GM15510 (cell line): ENCODE measurements around the gene RPL7L1.

ENCODE experiments used
- POLR2A ChIP-seq: IDR thresholded peaks from 3 replicates; pipeline ENCODE4 v1.6.1; 2011; ENCODE audit warnings: borderline replicate concordance; ENCODE audit not compliant: insufficient read length; ENCODE audit errors: extremely low read depth

The RPL7L1 gene

GRCh38 chr6:42890311-42891198 lies 11.1 kb downstream of the RPL7L1 start:
- TF ChIP-seq POLR2A: peak; percentile 93

GRCh38 chr6:42891199-42891722 lies 11.8 kb downstream of the RPL7L1 start:
- TF ChIP-seq POLR2A: no peak

- TF ChIP-seq POLR2A: no peak
These were observed 16.8 kb downstream of the RPL7L1 start for GRCh38 chr6:42896178-42896719.

GRCh38 chr6:42898891-42899361 lies 19.5 kb downstream of the RPL7L1 start:
- no peak for TF ChIP-seq POLR2A

- no peak for TF ChIP-seq POLR2A
These were observed 20.5 kb downstream of the RPL7L1 start for GRCh38 chr6:42899871-42900270.

DNA sequence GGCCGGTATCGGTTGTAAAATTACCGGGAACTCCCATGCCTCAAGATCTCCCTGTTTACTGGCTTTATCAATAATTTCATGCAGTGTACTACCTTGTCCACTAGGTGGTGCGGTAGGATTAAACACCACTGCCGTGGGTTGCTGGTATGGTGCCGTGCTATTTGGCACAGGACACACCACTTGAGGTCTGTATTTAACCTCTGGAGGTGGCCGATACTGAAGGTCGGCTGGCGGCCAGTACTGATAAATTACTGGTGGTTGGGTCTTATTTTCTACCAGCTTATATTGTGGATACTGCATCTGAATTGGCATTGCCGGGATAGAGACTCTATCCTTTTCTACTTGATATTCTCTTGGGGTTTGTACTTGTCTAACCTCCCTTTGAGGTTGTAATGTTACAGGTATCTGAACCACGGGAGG lies 22.1 kb downstream of the RPL7L1 start:
- no peak for TF ChIP-seq POLR2A

DNA sequence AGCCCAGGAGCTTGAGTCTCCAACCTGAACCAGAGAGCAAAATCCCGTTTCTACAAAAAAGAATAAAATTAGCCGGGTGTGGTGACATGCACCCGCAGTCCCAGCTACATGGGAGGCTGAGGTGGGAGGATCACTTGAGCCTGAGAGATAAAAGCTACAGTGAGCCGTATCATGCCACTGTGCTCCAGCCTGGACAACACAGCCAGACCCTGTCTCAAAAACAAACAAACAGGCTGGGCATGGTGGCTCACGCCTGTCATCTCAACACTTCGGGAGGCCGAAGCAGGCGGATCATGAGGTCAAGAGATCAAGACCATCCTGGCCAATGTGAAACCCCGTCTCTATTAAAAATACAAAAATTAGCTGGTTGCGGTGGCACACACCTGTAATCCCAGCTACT lies 25.1 kb downstream of the RPL7L1 start:
- no peak for TF ChIP-seq POLR2A

GRCh38 chr6:42907336-42907735 lies 27.9 kb downstream of the RPL7L1 start:
- no peak for TF ChIP-seq POLR2A

DNA sequence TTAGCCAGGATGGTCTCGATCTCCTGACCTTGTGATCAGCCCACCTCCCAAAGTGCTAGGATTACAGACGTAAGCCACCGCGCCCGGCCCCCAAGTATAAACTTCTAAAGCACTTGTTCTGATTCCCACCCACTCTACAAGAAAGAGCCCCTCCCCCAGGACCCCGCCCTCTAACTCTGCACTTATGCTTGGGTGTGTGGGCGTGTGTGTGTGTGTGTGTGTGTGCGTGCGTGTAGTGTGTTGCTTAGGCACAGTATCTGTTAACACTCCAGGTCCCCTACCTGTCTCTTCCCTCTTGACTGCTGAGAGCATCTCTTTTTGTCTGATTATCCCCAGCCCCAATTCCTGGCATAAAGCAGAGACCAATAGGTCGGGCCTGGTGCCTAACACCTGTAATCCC lies 30.4 kb downstream of the RPL7L1 start:
- no peak for TF ChIP-seq POLR2A

GRCh38 chr6:42911171-42912021 lies 32.0 kb downstream of the RPL7L1 start:
- no peak for TF ChIP-seq POLR2A

DNA sequence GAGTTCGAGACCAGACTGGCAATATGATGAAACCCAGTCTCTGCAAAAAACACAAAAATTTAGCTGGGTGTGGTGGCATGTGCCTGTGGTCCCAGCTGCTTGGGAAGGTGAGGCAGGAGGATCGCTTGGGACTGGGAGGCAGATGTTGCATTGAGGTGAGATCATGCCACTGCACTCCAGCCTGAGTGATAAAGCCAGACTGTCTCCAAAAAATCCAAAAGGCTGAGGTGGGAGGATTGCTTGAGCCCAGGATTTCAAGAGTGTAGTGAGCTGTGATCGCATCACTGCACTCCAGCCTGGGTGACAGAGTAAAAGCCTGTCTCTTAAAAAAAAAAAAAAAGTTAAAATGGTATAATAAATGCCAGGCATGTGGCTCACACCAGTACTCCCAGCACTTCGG lies 35.1 kb downstream of the RPL7L1 start:
- no peak for TF ChIP-seq POLR2A

DNA sequence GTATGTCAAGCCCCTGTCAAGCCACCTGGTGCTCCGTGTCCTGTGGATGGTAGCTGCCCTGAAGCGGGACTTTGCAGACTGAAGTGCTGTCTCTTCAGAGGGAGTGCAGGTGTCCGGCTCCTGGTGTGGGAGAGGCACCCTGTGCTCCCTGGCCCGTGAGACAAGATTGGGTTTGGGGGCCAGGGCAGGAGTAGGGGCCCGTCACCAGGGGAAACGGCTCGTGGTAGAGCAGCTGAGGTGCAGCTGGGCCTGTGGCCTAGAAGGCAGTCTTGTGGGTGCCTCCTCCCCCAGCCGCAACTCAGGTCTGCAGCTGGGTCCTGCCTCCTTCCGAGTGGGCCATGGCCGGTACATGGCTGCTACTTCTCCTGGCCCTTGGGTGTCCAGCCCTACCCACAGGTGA lies 36.3 kb downstream of the RPL7L1 start, which contains the start of gene PTCRA:
TSS of gene PTCRA (plus strand) at position 322 of the 400 bp plus-strand sequence. CDS start at position 339, 17 bp downstream.
- no peak for TF ChIP-seq POLR2A

GRCh38 chr6:42916288-42916687 lies 36.9 kb downstream of the RPL7L1 start:
- TF ChIP-seq POLR2A: no peak

DNA sequence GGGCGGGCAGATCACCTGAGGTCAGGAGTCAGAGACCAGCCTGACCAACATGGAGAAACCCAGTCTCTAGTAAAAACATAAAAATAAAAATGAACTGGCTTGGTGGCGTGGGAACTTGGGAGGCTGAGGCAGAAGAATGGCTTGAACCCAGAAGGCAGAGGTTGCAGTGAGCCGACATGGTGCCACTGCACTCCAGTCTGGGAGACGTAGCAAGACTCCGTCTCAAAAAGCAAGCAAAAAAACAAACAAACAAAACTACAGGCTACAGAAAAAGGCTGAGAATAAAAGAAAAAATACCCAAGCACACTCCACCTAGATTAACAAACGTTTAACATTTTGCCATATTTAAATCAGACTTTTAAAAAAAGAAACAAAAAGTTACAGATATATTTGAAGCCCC lies 42.4 kb downstream of the RPL7L1 start:
- TF ChIP-seq POLR2A: no peak

DNA sequence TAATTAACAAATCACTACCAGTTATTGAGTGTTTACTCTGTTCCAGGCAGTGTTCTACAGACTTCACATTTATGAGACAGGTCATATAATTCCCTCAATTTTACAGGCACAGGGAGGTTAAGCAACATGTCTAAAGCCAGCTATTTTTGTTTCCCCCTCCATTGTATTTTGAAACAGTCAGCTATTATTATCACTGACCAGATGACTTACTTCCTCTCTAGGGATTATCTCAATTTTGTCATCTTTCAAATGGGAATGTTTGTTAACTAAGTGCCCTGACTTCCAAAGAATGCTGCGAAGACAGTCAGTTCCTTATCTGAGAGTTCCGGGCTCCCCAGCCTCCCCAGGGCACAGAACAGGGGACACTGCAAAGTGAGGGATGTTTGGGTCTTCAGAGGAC lies 44.2 kb downstream of the RPL7L1 start:
- TF ChIP-seq POLR2A: no peak
